ENCODE measurements around the gene MOB3C. TPM values are rescaled to one million over a fixed set of nuclear protein-coding genes. Genes with fewer than 3 reads are reported as not detected.

Gene MOB3C
- total RNA-seq, 1 donor from 2014 or later: 10.3 TPM

DNA sequence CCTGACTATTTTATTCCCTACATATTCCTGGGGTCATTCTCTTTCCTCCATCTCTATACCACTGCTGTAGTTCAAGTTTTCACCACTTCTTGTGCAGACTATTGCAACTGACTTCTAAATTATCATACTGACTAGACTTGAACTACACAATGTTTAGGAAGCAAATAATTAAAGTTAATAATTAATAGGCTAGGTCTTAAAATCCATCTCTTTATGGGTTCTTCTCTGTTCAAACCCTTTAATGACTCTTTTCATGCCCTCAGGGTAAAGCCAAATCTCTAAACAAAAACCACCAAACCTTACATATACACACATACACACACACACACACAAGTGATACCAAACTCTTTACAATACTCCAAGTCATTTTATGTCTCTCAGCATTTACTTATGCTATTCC lies 22.3 kb upstream of the MOB3C start:
- DNase-seq (ENCODE audit: low read depth in 2 of 2): no peak

- DNase-seq (ENCODE audit: low read depth in 2 of 2): no peak
These were observed 21.0 kb upstream of the MOB3C start for GRCh38 chr1:46637444-46638083.

DNA sequence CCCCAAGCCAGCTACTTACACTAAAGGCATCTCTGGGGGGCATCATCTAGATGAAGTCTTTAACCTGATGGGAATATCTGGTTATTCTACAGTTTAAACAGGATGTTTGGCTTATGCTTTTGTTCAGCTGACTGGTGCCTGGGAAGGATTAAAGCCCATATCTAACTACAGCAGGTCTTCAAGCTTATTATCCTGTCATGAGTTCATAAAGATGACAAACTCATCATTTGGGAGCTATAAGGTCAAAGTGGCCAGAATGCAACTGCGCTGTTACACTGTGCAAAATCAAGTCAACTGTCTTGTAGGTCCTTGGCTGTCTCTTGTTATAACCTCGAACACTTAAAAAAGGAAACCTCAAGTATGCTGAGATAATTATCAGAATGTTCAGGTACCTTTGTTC lies 18.6 kb upstream of the MOB3C start:
- no peak for DNase-seq (ENCODE audit: low read depth in 2 of 2)

DNA sequence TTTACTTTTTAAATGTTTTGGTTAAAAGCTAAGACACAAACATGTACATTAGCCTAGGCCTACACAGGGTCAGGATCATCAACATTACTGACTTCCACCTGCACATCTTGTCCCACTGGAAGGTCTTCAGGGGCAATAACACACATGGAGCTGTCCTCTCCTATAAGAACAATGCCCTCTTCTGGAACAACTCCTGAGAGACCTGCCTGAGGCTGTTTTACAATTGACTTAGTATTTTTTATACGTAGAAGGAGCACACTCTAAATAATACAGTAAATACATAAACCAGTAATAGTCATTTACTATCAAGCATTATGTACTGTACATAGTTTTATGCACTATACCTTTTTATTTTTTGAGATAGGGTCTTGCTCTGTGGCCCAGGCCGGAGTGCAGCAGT lies 14.1 kb upstream of the MOB3C start:
- no peak for DNase-seq (ENCODE audit: low read depth in 2 of 2)

- DNase-seq (ENCODE audit: low read depth in 2 of 2): no peak
These were observed 7.4 kb upstream of the MOB3C start for GRCh38 chr1:46623743-46624644.

- peak; percentile 56 to 67 for DNase-seq (ENCODE audit: low read depth in 2 of 2)
These were observed 5.7 kb upstream of the MOB3C start for GRCh38 chr1:46622344-46622743.

DNA sequence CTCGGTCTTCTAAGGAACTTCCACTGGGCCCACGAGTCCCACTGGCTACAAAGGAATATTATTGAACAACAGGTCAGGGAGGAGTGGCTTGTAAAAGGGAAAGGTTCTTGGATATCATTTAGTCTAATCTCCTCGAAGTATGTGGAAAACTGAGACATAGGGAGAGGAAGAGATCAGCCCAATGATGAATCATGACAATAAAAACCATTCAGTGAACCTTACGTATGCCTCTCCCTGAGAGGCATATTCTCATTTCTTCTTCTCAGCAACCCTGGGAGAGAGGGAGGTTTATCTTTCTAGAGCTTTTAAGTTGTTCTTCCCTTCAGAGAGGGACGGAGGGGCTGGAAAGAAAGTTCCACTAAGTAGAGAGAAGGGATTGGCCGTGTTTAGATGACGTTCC lies 5.3 kb upstream of the MOB3C start:
- no peak for DNase-seq (ENCODE audit: low read depth in 2 of 2)

GRCh38 chr1:46619656-46620258 lies 3.1 kb upstream of the MOB3C start:
- no peak for DNase-seq (ENCODE audit: low read depth in 2 of 2)

DNA sequence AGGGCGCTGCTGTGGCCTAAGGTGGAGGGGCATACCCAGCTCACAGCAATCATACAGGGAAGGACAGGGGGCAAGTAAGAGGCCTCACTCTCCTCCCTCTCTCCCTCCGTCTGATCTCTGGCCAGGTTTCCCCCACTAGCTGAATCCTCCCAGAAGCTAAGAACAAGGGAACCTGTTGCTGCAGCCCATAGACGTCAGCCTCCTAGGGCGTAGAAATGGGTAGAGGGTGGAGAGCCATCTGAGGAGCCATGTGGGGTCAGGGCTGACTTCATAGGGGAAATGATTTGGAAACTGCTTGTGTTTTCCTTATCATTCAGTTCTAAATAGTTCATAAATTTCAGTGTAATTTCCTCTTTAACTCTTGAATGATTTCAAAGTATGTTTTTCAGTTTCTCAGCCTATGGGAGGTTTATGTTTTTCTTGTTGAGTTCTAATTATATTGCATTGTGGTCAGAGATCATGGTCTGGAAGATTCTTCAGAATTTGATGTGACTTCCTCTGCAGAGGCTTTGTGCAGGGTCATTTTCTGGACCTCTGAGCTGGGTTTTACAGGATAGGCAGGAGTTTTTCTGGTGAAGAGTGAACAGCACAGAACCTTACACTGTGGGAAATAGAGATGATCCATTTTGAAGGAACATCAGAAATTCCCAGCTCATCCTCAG lies 2.3 kb upstream of the MOB3C start:
- DNase-seq (ENCODE audit: low read depth in 2 of 2): no peak

- no peak for DNase-seq (ENCODE audit: low read depth in 2 of 2)
These were observed 1.2 kb upstream of the MOB3C start for GRCh38 chr1:46617833-46618232.

- DNase-seq (ENCODE audit: low read depth in 2 of 2): no peak
These were observed 643 bp upstream of the MOB3C start for GRCh38 chr1:46617108-46617800.

DNA sequence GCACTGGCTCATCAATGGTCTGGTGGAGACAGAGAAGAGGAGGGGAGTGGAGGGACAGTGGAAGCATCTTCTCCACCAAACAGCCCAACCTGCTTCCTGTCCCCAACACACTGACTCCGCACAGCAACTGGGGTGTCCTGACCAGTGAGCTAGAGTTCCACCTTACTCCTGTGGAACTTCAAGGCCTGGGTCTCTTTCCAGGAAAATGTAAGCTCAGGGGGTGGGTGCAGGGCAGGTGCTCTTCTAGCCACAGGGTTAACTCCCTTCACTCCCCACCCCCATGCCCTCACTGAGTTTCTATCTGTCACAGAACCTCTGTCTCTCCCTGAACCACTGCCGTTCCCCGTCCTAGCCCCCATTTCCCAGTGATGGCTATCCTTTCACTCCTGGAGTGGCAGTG lies 876 bp downstream of the MOB3C start:
- DNase-seq (ENCODE audit: low read depth in 2 of 2): no peak

GRCh38 chr1:46615088-46615487 lies 1.5 kb downstream of the MOB3C start:
- DNase-seq (ENCODE audit: low read depth in 2 of 2): no peak

DNA sequence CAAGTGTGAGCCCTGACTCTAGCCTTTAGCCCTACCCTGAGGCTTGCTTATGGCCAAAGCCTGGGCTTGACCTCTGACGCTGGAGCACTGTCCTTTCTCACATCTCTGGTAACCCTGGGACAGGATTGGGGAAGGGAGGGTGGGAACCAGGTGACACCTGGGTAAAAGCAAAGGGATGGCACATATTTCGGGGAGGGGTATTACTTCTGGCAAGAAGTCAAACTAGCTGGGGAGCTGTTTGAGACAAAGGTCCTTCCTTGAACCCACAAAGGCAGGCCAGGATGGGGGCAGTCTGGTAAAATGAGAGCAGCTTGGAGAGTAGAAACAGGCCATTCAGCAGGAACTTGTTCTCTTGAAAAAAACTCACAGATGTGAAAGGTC lies 2.0 kb downstream of the MOB3C start:
- no peak for DNase-seq (ENCODE audit: low read depth in 2 of 2)

DNA sequence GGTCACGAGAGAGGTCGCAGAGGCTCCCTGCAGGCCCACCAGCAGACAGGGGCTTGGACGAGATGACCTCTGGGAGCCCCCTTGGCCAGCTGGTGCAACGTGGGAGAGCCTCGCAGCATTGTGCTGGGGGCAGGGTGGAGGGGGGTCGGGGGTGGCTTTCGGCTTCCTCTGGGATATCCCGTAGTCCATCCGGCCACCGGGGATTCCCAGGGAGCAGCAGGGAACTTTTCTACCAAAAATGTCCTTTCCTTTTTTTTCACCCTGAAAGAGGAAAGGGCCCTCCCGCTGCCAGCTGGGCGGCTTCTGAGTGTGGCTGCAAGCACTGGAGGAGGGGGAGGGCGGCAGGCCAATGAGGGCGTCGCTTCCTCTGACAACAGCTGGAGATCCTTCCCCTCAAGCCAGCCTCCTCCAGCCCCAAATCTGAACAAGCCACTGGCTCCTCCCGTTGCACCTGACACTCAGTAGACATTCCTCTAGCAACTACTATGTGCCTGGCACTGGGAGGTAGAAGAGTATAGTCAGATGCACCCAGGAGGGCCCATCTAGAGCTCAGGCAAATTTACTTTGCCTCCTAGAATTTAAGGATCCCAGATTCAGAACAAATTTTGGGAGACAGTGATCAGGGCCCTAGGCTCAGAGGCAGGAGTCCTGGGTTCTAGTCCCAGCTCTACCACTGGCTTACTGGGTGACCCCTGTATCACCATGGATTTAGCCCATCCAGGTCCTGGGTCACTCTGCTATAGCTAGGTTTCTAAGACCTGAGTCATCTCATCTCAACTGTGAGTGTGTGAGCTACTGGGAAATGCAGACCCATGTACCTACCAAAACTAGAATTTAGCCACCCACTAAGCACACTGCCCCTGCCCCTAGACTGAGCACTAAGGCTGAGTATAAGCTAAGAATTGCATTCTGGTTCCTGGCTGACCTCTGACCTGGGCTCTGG lies 2.7 kb downstream of the MOB3C start:
- DNase-seq (ENCODE audit: low read depth in 2 of 2): peak; percentile 58 to 72

DNA sequence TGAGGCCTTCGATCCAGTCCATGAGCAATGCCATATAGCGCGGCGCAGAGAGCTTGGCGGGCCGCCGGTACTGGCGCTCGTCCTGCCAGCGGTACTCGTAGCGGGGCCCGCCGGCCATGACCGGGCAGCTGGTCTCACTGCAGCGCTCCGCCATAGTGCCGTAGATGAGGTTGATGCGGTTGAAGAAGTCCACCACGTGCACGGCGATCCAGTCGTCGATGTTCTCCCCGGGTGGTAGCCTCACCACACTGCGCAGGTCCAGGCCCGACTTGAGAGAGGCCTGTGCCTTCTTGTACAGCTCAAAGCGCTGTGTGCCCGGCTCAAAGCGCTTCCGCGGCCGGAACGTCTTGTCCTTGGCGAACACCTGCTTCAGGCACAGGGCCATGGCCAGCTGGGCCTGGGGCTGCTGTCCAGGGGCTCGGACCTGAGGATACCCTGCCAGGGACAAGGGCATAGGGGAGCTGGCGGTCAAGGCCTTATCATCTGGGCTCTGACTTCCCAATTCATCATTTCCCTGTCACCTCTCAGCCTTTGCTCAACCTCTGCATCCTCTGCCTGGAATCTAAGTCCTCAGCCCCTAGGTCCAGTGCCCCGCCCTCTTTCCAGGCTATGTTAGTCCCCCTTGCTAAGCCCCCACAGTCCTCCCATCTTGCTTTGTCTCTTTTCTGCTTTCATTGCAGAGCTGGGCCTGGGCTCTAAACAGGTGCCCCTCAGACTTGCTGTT lies 3.5 kb downstream of the MOB3C start:
- DNase-seq (ENCODE audit: low read depth in 2 of 2): no peak

- DNase-seq (ENCODE audit: low read depth in 2 of 2): peak in 1 of 2 donors; percentile 23
These were observed 4.9 kb downstream of the MOB3C start for GRCh38 chr1:46611691-46612221.

DNA sequence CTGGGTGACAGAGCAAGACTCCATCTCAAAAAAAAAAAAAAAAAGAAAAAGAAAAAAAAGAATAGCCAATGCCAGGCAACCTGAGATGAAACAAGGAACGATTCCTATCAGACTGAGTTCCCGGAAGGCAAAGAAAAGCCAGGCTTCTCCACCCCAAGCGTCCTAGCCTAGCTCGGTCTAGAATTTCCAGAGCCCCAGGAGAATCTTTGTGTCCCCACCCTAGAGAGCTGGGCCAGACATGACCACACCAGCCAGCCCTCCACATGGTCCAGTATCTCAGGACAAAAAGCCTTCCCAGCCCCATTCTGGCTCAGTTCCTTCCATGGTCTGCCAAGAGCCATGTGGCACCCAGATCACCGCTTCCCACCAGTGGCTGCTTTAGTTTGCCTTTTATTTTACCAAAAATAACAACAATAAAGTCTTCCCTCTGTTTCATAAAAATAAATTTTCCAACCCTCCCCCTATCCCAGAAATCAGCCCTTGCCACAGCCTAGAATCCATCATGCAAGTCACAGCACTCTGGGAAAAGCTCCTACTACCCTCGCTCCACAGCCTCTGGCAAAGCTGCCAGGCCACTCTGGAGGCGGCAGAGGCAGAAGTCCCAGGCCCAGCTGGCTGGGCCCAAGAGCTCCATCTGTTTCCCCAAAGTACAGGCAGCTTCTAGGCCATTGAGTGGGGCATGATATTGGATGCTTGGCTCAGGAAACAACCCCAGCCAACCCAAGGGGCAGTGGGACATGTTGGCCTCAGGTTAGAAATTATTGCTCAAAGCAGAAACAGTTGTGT lies 9.1 kb downstream of the MOB3C start:
- DNase-seq (ENCODE audit: low read depth in 2 of 2): no peak

Measured in lung microvascular endothelial cell (primary cell).